Fibroblast of the conjunctiva (primary cell): Measurements from ENCODE around the gene TPM1.
A peak's percentile ranks its signal among the peaks of the same experiment; 100 is the strongest.

ENCODE experiments used
- DNase-seq: peaks from one replicate; pipeline ENCODE4 v3.0.0-alpha.2; 2010; ENCODE audit warnings: low read depth

Gene TPM1

DNA sequence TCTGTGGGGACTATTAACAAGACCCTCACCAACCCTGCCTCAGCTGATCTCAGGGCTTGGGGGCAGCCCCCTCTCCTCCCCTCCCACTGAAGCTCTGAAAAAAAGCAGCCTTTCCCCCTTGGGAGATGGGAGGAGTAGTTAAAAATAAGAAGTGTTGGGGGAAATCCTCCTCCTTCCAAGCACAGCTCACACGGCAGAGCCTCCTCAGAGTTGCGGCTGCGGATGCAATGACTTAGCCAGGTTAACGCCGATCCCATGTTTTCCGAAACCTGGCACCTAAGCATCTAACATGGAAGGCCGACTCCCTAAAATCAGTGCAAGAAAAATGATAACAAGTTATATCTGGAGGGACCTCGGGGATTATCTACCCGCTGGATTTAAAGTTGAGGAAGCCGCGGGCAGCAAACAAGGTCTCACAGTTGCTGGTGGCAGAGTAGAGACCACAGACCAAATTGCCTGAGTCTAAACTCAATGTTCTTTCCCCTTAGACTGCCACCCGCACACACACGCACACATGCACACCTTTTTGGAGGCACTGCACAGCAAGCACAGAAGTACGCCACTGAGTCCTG is 1.1 kb upstream of the TPM1 start:
- no peak for DNase-seq

DNA sequence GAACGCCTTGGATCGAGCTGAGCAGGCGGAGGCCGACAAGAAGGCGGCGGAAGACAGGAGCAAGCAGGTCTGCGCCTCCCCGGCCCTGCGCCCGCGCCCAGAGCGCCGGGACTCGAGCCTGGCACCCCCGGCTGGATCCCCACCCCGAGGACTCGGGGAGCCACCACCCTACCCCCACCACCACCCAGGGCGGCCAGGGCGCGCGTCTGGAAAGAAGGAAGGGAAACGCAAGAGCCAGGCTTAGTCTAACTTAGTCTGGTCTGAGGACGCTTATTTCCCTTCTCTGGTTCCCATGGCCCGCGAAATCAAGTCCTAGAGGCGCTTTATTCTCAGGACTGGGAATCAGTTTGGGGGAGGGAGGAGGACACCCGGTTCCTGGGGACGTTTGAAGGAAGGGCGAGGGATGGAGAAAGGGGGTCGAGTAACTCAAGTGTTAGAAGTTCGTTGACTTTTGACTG is 359 bp downstream of the TPM1 start:
- no peak for DNase-seq

DNA sequence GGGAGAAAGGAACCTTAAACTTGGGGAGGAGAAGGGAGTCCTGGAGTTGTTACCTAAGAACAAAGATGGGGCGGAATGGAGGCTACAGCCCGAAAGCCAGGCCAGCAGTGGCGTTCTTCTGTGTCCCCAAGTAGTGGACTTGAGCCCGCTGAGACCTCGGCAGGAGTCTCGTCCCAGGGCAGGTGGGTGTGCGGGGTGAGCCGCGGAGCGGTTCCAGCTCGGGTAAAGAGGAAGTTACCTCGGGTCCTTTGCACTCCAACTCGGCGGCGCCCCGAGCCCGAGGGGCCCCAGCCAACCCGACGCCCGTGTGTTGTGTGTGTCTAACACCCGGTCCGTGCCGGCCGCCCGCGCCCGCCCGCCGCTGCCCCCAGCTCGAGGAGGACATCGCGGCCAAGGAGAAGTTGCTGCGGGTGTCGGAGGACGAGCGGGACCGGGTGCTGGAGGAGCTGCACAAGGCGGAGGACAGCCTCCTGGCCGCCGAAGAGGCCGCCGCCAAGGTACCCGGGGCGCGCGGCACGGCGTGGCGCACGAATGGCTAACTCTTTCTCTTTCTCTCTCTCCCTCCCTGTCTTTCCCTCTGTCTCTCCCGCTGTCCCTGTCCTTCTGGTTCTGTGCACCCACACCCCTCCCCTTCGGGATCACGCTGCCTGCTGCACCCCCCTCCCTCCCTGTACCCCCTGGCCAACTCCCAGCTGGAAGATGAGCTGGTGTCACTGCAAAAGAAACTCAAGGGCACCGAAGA is 959 bp downstream of the TPM1 start:
- DNase-seq, result no peak

DNA sequence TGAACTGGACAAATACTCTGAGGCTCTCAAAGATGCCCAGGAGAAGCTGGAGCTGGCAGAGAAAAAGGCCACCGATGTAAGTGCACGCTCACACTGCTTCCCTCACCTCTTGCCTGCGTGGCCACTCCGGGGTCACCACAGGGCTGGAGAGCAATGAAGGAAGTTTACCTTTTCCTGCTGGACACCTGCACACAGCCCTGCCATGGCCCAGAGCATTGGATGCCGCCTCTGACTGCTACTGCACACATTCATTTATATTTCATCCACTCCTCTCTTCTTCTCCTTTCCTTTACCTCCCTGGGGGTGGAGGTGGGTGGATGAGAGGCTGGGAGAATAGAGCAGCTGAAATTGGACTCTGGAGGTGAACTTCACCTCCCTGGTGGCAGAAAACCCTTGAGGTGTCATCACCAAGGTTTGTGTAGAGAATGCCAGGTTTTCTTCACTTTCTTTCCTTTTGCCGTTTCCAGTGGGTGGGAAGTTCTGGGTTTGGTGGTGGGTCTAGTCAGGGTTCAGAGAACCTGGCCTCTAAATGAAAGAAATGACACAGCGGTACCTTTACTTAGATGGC is 1.6 kb downstream of the TPM1 start:
- DNase-seq, result no peak

DNA sequence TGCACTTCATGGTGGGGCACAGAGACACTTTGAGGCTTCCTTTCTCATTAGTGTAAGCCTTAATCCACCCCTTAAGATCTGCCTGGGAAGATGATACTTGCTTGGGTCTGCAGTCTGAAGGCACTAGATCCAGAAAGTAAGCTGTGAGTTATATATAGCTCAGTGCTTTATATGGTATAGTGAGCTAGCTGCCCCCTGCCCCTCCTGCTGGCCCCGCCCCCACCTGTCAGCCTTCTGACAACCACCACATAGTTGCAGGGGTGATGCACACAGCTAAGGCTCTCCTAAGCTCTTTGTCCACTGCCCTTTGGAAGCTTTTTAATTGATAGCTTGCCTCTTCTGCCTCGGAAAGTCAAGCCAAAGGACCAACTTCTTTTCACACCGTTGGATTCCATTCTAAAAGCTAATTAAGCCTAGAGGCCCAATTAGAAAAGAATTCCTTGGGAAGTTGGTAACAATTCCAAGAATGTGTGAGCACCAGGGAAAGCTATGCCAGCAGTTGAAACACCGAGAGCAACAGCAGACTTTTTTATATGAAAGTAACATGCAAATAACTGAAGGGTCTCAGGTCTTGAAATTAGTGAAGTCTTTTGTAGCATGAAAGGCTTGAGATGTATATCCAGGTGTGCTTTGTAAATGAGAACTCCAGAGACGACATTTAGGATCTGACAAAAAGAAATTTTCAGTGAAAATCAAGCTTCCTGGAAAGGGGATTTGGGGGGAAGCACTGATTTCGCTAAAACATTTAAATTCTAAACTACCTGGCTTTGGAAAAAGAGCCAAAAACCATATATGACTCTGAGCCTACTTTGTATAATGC is 2.3 kb downstream of the TPM1 start:
- DNase-seq, result no peak

DNA sequence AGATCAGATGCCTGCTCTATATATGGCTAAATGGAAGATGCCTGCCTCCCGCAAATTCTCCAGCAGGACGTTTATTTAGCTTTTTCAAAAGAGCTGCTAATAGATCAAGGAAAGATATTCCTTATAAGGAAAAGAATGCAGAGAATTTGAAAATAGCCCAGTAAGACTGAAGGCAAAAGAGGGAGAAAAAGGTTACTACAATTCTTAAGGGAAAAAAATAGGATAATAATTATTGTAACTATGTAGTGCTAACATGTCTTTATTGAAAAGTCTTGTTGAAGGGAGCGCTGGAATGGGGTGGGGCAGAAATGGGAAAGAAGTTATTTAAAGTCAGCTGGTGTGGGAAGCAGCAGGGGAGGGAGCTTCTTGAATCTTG is 2.9 kb downstream of the TPM1 start:
- no peak for DNase-seq

DNA sequence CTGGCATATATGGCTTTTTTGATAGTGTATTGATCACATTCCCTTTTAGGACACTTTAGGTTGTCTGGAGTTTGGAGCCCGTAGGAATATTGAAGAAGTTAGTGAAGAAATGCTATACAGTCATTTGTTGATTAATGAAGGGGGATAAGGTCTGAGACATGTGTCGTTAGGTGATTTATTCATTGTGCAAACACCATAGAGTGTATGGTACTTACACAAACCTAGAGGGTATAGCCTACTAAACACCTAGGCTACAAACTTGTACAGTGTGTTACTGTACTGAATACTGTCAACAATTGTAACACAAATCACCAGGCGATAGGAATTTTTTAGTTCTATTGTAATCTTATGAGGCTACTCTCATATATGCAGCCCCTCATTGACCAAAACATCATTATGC is 3.3 kb downstream of the TPM1 start:
- DNase-seq, result no peak

DNA sequence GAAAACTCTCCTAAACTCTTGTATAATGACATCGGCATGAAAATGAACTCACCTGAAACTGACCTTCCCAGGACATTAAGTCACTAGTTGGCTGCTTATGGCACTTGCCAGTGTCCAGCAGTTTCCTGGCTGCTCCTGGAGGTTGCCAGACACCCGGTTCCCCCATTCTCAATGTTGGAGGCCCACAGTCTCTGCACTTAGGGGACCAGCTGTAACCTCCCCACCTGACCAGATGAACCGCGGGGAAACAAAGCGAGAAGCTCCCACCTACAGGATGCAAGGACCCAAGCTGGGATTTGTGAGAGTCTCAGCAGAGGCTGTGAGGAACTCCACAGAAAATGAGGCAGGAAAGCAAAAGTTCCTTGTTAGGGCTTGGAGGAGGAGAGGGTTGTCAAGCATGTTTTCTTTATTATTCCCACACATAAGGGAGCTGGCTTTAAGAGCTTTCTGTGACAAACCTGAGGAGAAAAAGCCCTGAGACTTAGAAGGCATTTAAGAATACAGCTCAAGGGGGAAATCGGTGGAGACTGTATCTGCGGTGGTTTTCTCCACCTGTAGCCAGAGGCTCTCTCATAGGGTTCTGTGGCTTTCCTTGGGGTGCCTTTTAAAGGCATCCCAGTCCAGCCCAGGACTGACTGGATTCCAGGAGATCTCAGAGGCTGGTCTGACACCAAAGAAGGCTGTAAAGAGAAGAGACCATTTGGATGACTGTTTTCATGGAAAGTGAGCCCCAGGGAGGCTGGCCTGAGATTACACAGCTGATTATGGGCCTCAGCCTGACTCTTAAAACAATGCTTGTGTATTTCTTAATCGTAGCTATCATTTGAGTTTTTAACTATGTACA is 4.6 kb downstream of the TPM1 start:
- DNase-seq, result no peak

DNA sequence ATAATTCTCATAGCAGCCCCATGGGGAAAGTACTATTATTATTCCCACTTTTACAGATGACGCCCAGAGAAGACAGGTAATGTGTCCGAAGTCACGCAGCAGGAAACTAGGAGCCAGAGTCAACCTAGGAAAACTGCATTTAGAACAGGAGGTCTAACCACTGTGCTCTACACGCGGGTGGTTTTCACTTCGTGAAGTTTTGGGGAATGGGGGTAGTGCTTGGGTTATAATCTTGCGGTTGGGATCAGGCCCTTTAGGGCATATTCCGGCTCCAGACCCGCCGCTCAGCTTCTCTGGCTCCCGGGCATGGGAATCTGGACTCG is 5.2 kb downstream of the TPM1 start:
- no peak for DNase-seq

DNA sequence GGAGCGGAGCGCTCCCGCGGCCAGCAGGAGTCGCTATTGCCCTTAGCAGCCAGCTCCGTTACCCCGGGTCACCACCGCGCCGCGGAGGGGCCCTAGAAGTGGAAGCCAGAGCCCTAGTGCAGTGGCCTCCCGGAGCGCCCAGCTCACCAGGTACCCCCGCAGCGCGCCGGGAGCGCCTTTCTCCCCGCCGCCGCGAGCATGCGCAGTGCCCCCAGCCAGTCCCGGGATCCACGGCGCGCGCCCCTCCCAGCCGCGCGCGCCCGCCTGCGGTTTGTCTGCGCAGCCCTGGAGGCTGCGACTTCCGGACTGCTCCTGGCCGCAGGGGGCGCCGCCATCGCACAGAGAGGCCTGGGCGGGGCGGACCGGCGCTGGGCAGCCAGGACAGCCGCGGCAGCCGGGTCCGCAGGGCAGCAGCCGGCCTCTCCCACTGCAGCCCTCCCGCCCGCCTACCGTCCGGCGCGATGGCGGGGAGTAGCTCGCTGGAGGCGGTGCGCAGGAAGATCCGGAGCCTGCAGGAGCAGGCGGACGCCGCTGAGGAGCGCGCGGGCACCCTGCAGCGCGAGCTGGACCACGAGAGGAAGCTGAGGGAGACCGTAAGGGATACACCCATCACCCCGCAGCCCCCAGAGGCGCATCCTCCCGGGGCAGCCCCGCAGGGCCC is 5.7 kb downstream of the TPM1 start:
- DNase-seq, result peak; percentile 88

DNA sequence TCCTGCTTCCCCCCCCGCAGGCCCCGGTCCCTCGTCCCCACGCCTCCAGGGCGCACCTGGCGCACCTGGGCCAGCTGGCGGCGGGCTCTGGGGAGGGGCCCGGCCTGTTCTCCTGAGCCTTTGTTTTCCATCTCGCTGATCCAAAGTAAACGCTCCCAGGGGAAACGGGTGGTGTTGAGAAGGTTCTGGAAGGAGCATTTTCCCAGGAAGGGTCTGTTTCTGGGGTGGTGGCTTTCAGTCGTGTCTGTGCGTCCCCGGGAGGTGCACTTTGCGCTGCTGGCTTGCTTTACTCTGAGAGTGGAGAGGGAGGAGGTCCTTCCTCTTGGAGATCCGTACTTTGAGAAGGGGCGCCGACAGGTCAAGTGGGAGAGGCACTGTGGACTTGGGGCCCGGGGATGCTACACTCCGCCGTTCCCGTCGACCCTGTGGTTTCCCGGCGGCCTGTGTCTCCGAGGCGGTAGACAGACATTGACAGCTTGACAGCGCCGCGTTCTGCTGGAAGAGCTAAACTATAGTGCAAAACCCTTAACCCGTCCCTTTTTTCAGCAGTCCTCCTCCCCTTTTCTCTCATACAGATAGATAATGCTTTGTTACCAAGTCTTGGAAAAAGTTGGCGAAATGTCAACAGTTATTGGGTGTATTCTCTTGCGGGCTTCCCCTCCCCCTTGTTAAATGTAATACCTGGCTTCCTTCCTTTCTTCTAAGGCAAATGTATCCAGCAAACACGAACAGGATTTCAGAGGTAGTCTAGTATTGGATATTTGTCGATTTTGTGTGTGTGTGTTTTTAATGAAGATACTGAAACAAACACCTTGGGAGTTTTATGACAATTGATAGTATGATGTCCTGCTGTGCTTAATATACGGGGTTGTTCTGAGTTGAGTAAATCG is 6.5 kb downstream of the TPM1 start:
- no peak for DNase-seq

DNA sequence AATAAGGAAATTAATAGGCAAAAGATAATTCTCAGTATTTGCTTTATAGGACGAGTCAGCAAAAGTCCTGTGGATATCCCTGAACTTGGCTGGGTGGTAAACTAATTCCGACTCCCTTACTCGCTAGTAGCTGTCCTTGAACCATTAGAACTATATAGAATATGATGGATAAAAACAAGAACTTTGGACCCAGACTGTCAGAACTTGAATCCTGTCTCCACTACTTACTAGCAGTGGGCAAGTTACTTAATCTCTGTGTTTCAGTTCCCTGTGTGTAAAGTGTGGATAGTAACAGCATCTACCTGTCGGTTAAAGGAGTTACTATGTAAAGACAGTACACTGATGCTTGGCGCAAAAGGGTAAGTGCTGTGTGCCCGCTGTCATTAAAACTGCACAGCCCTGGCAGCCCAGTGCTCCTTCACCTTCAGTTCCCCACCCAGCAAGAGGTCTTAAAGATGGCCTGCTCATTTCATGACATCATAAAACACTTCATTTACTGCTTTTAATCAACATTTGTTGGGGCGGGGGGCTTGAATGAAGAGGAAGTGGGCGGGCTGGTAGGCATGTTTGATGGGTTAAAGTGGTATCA is 7.3 kb downstream of the TPM1 start:
- DNase-seq, result no peak

DNA sequence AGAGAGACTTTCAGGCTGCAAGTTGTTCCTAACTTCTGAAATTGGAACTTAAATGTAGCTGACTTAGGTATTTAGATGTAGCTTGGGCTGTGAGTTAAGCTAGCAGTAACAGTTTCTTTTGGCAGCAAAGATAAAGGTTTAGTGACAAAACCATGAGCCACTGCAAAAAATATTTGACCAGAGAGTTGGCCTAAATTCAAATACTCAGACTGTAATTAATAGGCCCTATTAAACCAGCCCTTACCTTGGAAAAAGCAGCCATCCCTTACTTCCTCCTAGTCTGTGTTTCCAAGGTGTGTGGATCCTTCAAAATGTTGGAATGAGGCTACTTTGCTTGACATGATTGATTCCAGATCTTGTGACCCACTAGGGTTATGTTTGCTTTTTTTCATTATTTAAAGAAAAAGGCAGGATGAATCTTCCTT is 8.2 kb downstream of the TPM1 start:
- DNase-seq, result no peak

DNA sequence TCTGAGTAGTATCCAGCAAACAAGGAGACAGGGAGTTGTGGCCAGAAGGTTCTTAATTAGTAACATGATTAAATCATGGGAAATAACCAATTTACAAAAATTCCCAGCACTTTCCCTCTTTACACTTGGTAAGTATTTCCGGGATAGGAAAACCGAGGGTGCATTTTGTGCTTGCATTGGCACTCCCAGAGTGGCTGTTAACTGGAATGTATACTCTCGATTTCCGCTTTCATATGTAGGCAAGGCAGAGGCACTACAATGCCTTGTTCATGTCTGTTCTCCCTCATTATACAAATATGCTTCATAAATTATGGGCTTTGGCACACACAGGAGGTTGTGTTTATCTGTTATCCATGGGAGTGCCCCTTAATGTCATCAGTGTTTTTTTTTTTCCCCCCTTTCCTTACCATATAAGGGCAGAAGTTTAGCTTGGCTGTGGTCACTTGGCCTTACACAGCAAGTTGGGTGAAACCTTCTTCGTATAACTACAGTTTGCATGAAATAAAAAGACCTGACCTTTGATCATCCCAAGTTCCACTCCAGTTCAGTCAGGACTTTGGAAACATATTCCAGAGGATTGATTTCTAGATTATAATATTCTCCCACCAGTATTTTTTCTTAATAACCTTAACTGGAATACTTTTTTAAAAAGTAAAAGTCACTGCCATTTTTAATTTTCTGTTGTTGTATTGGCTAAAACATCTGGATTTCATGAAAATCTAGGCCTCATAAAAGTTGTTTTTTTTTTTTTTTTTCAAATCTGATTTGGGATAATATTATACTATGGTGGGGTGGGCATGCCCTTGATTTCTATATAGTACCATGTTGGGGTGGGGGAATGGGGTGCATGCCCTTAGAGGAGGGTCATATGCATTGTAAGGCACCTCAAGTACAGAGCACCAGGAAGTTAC is 8.9 kb downstream of the TPM1 start:
- DNase-seq, result no peak

DNA sequence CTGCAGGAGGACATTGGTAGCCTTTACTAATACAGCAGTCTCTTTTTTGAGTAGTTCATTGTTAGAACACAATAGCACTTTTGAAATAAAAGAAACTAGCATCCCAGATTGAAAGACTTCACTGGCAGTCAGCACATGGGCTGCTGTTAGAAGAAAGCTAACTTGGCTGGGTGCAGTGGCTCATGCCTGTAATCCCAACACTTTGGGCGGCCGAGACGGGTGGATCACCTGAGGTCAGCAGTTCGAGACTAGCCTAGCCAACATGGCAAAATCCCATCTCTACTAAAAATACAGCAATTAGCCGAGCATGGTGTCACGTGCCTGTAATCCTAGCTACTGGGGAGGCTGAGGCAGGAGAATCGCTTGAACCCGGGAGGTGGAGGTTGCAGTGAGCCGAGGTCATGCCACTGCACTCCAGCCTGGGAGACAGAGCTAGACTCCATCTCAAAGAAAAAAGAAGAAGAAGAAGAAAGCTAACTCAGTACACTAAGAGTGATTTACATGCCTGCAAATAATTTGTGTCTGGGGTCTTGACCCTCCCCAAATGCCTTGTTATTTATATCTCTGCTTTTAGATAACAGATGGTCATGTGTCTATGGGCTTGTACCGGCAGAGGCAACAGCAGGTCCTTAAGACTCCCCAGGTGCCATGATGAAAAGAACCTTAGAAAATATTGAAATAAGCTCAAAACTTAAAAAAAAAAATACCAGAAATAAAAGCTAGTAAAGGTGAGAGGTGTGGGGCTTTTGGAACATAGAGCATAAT is 9.7 kb downstream of the TPM1 start:
- no peak for DNase-seq

DNA sequence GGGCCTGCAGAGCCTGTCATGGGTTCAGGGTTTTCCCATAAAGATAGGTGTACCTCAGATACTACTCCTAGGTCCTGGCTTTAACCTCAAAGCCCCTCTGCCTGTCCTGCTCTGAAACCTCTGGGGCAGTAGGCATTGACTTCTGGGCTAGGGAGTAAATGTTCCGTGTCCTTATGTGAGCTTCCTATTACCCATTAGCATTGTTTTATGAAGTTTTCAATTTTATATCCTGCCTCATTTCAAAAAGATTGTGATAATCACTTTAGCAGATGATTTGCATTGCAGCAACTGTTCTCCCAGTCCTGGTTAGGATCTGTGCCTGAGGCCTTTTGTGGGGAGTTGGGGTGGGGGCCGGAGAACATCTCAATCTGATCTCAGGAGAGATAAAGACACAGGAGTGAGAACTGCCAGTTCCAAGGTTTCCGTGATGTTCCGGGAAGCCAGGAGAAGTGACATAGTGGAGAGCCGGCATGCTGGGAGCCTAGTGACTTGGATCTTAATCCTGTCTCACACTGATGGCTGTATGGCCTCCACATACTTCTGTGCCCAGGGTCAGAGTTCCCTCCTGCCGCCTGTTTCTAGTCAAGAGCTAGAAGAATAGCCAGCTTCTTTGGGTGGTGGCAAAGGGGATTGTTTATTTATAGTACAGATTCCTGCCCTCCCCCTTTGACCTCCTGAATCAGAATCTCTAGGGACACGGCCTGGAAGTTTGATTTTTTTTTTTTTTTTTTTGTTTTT is 10.6 kb downstream of the TPM1 start:
- peak; percentile 44 for DNase-seq

DNA sequence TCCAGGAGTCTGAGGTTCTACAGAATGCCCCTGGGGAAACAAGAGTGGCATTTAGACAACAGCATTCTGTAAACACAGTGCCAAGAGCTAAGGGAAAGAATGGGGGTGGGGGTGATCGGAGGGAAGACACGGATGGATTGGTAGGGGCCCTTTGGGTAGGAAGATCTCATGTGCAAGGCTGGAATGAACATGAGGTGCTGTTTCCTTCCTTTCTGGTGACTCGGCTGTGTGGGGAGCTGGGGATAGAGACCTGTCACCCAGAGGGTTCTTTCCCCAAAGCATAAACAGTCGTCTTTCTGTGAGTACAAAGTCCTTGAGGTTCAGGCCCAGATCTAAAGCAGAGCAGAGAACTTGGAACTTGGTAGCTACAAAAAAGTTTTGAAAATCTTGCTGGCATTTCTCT is 11.7 kb downstream of the TPM1 start:
- DNase-seq, result no peak

DNA sequence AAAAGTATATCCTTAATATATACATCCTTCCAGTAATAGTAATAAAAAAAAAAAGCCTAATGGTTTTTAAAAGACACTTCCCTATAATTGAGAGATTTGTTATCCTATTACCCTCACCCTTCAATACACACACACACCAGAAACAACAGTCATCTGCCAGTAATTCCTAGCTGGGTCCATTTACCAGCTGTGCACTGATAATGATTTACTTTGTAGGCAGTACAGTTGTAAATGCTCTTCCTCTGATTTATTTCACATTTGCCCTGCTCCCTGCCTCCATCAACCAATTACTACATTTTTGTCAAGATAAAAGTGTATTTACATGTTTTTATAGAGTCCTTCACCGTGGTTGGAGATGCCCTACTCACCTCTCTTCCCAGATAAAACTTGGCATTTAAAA is 12.4 kb downstream of the TPM1 start:
- DNase-seq, result no peak
